HG03432 (cell line): ENCODE measurements around the gene DNAH11.
"Not testable (repeated sequence)": the region's sequence is repeated elsewhere in the genome, so short reads cannot be mapped to it uniquely, and the experiment has no call there.

Source experiments
- ATAC-seq: cut with Tn5 transposase; IDR thresholded peaks from one replicate; pipeline ENCODE4 v1.9.1; 2021; ENCODE audit warnings: mild to moderate bottlenecking, moderate library complexity; ENCODE audit not compliant: unreplicated experiment

DNAH11 gene

GRCh38 chr7:21868576-21868850, 325.7 kb downstream of the DNAH11 start:
- no peak for ATAC-seq

- ATAC-seq: no peak
Observed at GRCh38 chr7:21869785-21870402, 327.1 kb downstream of the DNAH11 start.

- no peak for ATAC-seq
Observed at GRCh38 chr7:21883069-21883468, 340.2 kb downstream of the DNAH11 start.

DNA sequence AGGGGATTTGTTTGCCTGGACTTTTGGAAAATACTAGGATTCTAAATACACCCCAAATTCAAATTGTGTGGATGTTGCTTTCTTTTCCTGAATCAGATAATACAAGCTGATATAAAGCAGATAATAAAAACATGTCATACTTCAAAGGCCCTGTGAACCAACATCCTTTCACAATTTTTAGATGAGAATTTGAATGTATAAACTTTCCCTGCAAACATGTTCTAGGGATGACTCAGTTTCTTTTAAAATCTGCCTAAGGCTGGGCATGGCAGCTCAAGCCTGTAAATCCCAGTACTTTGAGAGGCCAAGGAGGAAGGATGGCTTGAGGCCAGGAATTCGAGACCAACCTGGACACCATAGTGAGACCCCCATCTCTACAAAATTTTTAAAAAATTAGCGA, 340.7 kb downstream of the DNAH11 start:
- not testable (repeated sequence) for ATAC-seq

DNA sequence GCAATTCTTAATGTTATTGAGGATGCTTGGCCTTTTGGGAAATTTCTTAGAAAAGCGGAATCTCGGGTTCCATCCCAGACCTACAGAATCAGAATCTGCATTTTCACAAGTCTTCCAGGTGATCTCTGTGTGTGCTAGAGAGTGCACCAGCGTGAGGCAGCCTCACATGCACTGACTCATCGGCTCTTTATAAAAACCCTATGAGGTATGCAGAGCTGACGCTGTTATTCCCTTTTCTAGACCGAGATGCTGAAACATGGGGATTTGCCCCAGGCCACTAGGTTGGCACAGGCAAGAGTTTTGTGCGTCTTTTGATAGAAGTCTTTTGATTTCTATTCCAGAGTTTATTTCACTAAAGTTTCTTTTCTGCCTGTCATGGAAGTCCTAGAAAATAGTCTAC, 341.7 kb downstream of the DNAH11 start:
- no peak for ATAC-seq

GRCh38 chr7:21886396-21886795, 343.6 kb downstream of the DNAH11 start:
- ATAC-seq: no peak

DNA sequence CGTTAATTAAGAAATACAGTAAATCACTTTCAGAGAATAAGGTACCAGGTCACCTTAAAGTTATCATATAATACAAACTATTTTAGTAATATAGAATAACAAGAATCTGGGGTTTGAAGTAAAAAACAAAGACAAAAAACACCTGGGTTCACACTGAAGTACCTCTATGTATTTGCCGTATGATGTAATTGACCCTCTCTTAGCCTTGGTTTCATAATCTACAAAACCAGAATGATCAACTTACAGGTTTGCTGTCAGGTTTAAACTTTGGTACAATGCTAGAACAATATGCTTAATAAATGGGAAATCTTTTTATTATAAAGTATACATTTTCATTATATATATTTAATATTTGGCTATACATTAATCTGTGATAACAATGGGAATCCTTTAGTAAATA, 344.5 kb downstream of the DNAH11 start:
- no peak for ATAC-seq

DNA sequence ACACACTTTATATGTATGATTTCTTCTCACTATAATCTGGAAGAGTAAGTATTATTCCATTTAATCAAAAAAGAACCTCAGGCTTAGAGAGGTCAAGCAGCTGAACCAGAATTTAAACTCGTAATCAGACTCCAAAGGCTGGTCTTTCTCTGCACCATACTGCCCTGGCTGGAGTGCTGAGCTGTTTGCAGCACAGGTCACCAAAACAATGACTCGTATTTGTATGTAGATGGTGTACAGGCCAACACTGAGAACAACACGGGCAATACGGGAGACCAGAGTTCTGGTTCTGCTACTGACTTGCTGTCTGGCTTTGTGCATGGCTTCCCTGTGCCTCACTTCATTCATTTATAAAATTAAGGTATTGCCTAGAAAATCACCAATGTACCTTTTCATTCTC, 344.9 kb downstream of the DNAH11 start:
- no peak for ATAC-seq

DNA sequence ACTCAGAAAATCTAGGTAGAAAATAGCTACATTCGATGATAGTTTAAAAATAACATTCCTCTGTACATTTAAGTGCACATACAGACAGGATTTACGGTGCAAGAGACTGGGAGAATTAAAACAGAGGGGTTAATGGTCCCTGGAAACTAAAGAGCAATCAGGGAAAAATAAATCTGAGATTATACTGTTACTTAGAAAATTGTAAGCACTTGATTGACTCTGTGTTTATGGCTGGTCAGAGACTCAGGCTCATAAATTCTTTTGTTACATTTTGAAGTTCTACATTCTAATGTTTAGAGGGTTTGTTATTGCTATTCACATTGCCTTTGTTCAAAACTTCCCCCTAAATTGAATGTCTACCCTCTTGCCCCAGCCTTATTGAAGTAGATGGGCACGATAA, 348.5 kb downstream of the DNAH11 start:
- no peak for ATAC-seq

DNA sequence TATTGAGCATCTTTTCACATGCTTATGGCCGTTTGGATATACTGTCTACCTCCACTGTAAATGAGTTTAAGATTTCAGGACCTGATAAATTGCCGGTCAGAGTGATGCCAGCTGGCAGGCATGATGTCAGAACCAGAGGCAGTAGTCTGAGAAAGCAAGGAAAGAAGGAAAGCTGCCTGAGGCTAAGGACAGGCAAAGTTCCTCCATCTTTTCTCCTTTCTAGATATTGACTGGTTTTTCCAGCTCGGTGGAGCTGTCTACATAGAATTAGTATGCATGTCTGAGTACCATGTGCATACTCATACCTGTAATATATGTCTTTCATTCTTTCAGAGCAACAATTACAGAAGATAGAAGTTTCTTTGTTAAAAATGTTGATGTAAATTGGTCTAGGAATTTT, 350.6 kb downstream of the DNAH11 start:
- no peak for ATAC-seq

DNA sequence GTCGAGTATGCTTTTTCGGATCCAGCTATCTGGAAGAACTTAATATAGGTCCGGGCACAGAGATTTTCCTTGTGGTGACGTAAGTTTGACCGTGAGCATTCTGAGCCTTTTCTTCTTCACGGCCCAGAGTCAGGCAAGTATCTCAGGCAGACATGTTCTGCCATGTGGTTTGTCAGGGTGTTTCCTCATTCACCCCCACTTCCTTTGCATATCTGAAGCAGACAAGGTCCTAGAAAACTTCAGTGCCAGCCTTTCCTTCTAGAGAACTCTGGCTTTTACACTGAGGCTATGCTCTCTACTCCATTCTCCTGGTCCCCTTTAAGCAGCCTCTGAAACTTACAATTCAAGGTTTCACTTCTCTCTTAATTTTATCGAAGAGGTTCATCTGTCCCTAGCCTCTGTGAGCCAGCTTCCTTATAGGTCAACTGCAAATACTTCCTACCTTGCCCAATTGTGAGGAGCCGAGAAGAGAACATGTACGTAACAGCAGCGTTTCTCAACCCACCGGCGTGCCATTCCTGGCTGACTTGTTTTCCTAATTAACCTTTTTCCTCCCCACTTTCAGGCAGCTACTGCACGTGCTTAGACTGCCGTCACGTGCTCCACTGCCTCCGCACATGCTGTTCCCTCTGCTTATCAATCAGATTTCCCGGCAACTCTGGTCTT, 355.6 kb downstream of the DNAH11 start:
- ATAC-seq: peak; percentile 97

DNA sequence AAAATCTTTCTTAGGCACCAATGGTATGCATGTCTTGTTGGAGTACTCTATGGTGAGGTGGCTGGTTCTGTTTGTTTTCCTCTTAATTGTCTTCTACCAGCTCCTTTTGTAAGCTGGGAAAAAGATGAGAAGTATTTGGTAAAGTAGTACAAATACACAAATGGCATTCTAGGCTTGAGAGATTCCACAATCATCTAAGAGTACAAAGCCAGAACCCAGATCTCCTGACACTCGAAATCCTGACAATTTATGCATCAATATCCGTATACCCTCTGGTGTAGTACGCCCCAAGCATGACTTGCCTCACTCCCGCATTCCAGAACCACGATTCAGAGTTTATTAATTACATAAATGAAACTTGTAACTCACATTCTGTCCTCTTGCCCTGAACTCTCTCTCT, 359.4 kb downstream of the DNAH11 start:
- ATAC-seq: no peak

- ATAC-seq: no peak
Observed at GRCh38 chr7:21903020-21903786, 360.4 kb downstream of the DNAH11 start.

GRCh38 chr7:21908746-21909145, 365.9 kb downstream of the DNAH11 start:
- no peak for ATAC-seq

GRCh38 chr7:21910253-21910652, 367.4 kb downstream of the DNAH11 start:
- no peak for ATAC-seq

GRCh38 chr7:21911341-21911875, 368.6 kb downstream of the DNAH11 start:
- ATAC-seq: no peak

DNA sequence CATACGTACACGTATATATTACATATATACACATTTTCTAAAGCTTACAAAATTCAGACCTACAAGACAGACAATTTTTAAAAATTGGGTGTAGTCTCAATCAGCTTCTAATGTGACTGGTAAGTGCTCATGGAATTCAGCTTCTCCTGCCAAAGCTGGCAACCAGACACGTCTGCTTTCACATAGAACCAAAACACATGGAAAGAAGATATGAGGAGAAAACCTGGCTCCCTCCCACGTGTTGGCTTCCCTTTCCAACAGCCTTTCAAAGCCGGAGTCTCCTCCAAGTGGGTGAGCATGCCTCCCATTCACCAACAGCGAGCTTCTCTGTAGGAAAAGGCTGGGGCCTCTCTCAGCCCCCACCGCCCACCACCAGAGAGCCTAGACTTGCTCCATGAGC, 369.5 kb downstream of the DNAH11 start:
- ATAC-seq: no peak

GRCh38 chr7:21912931-21913780, 370.3 kb downstream of the DNAH11 start:
- ATAC-seq: no peak

DNA sequence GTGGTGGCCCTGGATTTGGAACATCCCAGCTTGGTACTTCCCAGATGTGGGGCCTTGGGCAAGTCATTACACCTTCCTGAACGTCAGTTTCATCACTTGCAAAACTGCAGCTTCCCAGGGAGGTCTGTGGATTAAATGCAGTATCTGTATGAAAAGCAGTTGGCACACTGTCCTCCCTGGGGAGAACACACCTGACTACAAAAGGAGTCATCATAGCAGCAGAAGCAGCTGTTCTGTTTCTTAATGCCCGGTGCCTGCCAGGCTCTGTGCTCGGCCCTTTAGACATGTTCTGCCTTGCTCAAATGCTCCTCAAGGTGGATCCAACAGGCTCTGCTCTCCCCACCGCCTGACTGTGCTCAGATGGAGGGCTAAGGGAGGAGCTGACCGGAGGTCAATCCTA, 371.8 kb downstream of the DNAH11 start:
- ATAC-seq: no peak

- ATAC-seq: no peak
Observed at GRCh38 chr7:21915140-21915539, 372.3 kb downstream of the DNAH11 start.

- no peak for ATAC-seq
Observed at GRCh38 chr7:21916176-21916575, 373.3 kb downstream of the DNAH11 start.
